Skin epidermis (tissue), 12 donors: ENCODE results near the gene STMP1.
"Not testable (repeated sequence)": the region's sequence is repeated elsewhere in the genome, so short reads cannot be mapped to it uniquely, and the experiment has no call there.

Experiments
- H3K27ac ChIP-seq, 21 experiments: fragments of 200-600 bp; sonication (generic) in 11 of 21; one replicate each; pipeline ENCODE4 v1.5.0; 2020; ENCODE audit warnings: mild to moderate bottlenecking in 3 of 21, inconsistent platforms in 2 of 21, moderate library complexity in 2 of 21
- H3K4me3 ChIP-seq, 7 experiments: fragments of 200-600 bp; sonication (generic) in 2 of 7; one replicate each; pipeline ENCODE4 v1.5.0; 2020; ENCODE audit warnings: inconsistent platforms in 2 of 7, mild to moderate bottlenecking in 2 of 7, moderate library complexity in 1 of 7

The STMP1 gene

DNA sequence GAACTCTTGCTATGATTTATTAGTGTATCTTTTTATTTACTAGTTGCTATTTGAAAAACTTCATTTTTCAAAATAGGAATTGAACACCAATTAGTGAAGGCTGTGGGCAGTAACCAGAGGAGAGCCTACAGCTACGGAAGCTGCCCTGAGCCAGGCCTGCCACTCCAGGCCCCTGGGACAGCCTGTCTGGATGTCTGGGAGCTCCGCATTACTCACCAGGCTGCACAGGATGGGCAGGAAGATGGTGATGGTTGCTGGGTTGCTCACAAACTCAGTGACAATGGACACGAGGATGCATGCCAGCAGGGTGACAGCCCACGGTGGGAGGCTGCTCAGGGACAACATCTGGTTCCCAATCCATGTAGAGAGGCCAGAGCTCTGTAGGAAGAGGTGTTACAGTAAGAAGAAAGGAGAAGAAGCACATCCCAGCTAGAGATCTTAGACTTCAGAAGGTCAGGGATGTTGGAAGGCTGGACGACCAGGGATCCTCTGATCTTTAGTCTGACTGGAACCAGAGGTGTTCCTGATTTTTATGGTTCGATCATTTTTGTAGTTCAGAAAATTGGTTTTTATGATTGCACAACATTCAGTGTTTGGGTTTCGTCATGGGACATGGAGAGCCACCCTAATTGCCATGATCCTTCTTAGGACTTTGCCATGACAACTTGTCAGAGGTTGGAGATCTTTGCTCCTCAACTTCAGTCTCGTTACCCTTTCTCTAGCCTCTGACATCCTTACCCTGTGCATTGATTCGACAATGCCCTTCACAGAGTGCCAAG lies 23.2 kb downstream of the STMP1 start:
- Histone ChIP-seq H3K4me3 (no peak overlapping the region), H3K27ac (peak overlapping the region in 1 of 21 experiments; percentile 54)

GRCh38 chr7:135687466-135687865 lies 25.2 kb downstream of the STMP1 start:
- no peak overlapping the region for H3K4me3 ChIP-seq
- no peak overlapping the region for H3K27ac ChIP-seq

GRCh38 chr7:135690566-135690965 lies 28.3 kb downstream of the STMP1 start:
- Histone ChIP-seq H3K4me3 (no peak overlapping the region), H3K27ac (no peak overlapping the region)

DNA sequence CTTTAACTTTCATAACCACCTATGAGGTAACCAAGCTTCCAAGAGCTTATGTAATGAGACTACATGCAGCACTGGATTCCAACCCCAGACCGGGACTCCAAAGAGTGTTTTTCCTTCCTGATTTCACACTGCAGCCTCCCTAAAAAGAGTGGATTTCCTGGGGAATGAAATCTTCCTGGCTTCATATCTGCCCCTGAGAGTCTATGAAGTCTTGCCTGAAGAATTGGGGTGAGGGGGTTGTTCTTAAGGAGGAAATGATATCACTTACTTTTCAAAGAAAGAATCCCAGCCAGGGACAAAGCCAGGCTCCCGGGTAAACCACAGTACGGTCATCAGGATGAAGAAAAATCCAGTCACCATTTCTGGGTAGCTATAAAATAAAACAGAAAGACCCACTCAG lies 29.7 kb downstream of the STMP1 start:
- Histone ChIP-seq H3K27ac (no peak overlapping the region), H3K4me3 (no peak overlapping the region)

GRCh38 chr7:135692606-135693005 lies 30.3 kb downstream of the STMP1 start:
- not testable (repeated sequence) for H3K27ac ChIP-seq, H3K4me3 ChIP-seq

DNA sequence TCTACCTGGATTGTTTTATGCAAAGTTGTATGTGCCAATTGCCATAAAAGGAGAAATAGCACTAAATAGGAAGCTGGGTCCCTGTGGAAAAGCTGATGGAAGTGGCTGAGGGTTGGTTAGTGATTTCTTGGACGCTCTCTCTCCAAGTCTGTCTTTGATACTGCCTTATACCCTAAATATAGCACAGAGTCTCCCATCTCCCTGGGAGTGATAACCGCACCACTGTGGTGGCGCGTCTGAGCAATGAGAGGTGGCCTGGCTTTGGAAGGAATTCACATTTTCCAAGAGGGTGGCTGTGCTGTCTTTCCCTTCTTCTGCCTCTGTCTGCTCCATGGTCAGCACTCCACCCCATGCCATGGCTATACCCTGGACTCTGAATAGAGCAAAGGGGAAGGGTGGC lies 31.2 kb downstream of the STMP1 start:
- no peak overlapping the region for H3K4me3 ChIP-seq
- H3K27ac ChIP-seq: no peak overlapping the region

- Histone ChIP-seq H3K27ac (no peak overlapping the region), H3K4me3 (no peak overlapping the region)
These were observed 35.1 kb downstream of the STMP1 start for GRCh38 chr7:135697276-135698049.

GRCh38 chr7:135704074-135704473 lies 41.8 kb downstream of the STMP1 start:
- peak overlapping the region in 2 of 21 experiments; percentile 6 to 7 for H3K27ac ChIP-seq
- no peak overlapping the region for H3K4me3 ChIP-seq

GRCh38 chr7:135704698-135705097 lies 42.4 kb downstream of the STMP1 start:
- H3K4me3 ChIP-seq: no peak overlapping the region
- H3K27ac ChIP-seq: peak overlapping the region in 1 of 21 experiments; percentile 7

DNA sequence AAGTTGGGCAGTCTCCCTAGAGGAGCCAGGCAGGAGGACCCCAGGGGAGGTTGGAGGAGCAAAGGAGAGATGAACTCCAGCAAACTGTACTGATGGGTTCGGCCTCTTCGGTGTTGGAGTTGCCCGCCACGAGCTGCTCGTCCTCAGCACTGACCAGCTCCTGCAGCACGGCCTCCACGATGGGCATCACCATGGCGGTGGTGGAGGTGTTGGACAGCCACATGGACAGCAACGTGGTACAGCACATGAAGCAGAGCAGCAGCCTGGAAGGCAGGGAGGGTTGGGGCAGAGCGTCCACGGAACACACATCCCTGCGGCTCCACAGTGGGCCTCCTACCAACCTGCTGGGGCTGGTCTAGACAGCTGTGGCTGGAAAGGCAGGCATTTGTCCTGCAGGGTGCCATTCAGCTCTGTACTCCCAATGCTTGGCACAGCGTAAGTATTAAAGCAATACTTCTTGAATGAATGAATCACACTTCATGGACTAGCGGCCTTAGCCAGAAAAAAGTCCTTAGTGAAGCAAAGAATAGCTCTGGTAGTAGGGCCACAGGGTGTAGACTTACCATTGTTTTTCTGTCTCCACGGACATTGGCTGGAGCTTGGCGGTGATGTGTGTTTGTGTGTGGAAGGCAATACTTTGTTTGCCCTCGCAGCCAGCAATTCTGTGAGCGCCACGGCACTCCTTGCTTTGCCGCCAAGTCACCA lies 43.9 kb downstream of the STMP1 start:
- Histone ChIP-seq H3K4me3 (no peak overlapping the region), H3K27ac (peak overlapping the region in 14 of 21 experiments; percentile 14 to 78 (median 48))

DNA sequence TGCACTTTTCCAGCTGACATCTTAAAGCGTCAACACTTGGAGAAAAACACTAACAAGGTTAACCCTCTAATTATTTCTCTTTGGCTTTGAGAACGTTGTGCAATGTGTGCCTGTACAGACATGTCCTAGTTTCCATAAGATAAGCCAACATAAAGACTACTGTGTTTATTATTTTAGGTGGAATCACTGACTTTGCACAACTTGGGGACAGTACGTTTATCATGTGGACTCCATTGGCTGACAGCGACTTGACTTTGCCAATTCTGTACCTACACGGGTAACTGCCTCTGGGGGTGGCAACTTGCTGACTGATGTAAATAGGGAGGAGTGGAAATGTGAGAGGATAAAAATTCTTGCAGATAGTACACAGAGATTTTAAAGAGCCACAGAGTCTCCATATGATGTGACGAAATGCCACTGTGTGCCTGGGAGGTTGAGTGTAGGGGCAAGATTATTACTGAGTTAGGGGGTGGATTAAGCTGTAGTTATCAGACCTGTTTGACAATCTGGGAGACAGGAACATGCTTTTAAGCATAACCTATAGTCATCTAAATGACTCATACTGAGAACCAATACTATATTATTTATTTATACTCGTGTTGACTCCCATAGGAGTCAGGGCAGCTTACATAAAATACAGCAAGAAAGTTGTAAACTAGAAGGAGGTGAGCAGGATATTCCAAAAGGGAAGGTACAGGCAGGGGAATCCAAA lies 44.7 kb downstream of the STMP1 start:
- Histone ChIP-seq H3K27ac (peak overlapping the region in 18 of 21 experiments; percentile 14 to 78 (median 52)), H3K4me3 (no peak overlapping the region)

DNA sequence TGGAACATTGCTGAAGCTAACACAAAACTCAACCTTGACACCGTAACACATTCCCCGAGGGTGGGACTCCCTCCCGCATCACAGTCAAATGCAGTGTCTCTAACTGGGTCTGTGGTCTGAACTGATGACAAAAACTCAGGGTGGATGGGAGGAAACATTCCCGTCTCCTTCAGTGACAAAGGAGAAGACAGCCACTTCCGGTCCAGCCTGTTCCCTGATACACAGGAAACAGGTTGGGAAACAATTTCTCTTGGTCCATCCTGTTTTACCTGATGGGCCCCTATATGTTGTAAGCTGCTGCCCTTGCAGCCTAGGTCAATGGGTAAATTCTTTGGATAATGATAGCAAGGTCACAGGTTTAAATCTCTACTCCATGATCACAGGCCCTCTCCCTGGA lies 45.3 kb downstream of the STMP1 start:
- H3K4me3 ChIP-seq: no peak overlapping the region
- H3K27ac ChIP-seq: peak overlapping the region in 16 of 21 experiments; percentile 21 to 78 (median 56)

DNA sequence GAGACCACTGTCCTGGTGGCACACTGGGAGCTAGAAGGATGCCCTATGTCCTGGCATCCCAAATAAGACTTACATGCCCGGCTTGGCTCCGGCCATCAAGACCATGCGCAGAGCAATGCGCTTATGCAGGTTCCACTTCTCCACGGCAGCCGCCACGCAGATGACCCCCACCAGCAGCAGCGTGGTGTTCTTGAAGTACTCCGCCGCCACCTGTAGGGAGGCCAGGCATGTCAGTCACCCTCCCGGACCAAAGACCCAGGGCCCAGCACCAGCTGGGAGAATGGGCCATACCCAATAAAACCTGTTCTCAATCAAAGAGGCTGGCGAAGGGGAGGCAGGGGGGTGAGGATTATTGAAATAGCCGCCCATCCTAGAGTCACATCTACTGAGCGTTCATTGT lies 45.7 kb downstream of the STMP1 start:
- Histone ChIP-seq H3K4me3 (no peak overlapping the region), H3K27ac (peak overlapping the region in 10 of 21 experiments; percentile 21 to 78 (median 67))

GRCh38 chr7:135709508-135709907 lies 47.2 kb downstream of the STMP1 start:
- H3K4me3 ChIP-seq: no peak overlapping the region
- H3K27ac ChIP-seq: no peak overlapping the region

- peak overlapping the region in 1 of 21 experiments; percentile 28 for H3K27ac ChIP-seq
- H3K4me3 ChIP-seq: no peak overlapping the region
These were observed 48.3 kb downstream of the STMP1 start for GRCh38 chr7:135710417-135711138.

DNA sequence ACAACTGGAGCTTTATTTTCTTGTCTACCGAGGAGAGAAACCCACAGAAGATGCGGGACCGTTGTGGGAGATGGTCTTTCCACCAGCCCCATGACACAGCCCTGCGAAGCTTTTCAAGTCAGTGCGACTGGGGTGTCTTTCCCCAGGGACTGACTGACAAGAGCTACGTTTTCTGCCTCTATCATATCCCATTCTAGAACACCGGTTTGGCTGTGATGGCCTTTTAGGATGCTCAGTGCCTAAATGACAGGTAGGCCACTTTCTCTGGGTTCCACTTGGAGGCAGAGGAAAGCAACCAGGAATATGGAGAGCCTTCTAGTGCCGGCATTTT lies 48.8 kb downstream of the STMP1 start:
- peak overlapping the region in 1 of 21 experiments; percentile 28 for H3K27ac ChIP-seq

DNA sequence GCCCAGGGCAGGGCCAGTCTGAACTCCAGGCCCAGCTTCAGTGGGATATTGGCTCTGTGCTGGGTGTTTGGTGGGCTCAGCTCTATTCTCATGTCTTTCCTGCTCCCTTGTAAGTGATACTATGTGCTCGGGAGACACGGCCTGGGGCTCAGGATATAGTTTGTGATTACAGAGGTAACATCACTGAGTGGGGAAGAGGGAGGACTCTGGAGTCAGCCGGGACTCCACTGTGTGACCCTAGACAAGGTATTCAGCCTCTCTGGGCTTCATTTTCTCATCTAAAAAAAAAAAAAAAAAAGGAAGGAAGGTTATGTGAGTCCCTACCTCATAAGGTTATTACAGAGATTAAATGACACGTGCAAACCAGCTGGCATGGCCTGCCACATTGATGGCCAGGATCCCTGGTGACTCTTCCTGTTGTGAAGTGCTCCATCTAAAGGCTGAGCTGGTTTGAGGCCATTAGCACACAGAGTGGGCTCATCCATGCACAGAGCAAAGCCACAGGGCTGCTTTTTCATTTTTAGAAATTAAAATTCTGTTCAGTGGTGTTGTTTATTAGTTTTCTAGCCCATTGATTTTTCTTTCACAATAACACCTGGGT lies 50.0 kb downstream of the STMP1 start:
- Histone ChIP-seq H3K27ac (no peak overlapping the region), H3K4me3 (no peak overlapping the region)

More for the DNA sequence above, 48.8 kb downstream of the STMP1 start:
- no peak overlapping the region for H3K4me3 ChIP-seq

- Histone ChIP-seq H3K4me3 (no peak overlapping the region), H3K27ac (no peak overlapping the region)
These were observed 50.5 kb downstream of the STMP1 start for GRCh38 chr7:135712796-135713195.
